Cardiac septum (tissue), 1 donor: ENCODE data around the gene CYP4A22. TPM values are rescaled to one million over a fixed set of nuclear protein-coding genes. Genes with fewer than 3 reads are reported as not detected.

Experiments used
- DNase-seq: peaks from one replicate; pipeline ENCODE4 v3.0.0-alpha.2; 2020; ENCODE audit warnings: low spot score
- intact Hi-C: fragments of 100-400 bp; cut with DNase I; formaldehyde crosslinking; loops from one replicate; pipeline ENCODE4 v1.14.0; 2022
- total RNA-seq: library from RNA; stranded (reverse); fragmentation: NEBNext Ultra II Directional; extraction: Animal tissue kit (Norgen Biotek cat#: 25700); gene quantifications from one replicate; pipeline ENCODE4 v1.2.1, GENCODE V29; 2021
- donor health status: DM: no; HTN: no; CAD: no.

The CYP4A22 gene
- total RNA-seq, 1 donor from 2014 or later: not detected

- intact Hi-C loops: no loop called here
- no peak for DNase-seq
Observed at GRCh38 chr1:47181955-47182675, 44.9 kb downstream of the CYP4A22 start.

DNA sequence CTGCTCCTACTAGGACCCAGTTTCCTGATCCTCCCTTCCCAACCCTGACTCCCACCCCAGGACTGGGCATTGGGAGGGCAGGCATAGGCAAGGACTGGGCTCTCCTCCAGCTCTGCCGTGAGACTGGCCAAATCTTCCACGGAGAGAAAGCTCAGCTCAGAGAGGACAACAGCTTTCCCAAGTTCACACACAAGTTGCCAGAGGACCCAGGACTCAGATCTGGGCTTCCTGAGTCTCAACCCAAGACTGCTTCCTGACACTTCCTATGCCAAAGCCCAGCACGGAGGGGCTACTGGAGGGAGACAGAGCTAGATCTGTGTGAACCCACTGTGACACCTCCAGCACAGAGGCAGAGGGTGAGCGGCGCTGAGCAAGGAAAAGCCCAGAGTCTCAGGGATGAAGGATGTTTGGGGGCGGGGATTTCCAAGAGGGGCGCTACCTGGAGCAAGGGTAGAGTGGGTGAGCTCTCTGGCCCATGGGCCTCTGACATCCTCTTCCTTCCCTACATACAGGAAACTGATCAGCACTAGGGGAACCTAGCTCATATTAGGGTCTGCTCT, 45.5 kb downstream of the CYP4A22 start:
- intact Hi-C loops: no loop called here

GRCh38 chr1:47183308-47184089, 46.3 kb downstream of the CYP4A22 start:
- no peak for DNase-seq
- intact Hi-C loops: no loop called here

More for the DNA sequence above, 45.5 kb downstream of the CYP4A22 start:
- DNase-seq: no peak

GRCh38 chr1:47184090-47184821, 47.0 kb downstream of the CYP4A22 start:
- DNase-seq: no peak
- intact Hi-C loops: no loop called here

- DNase-seq: no peak
- intact Hi-C loops: no loop called here
Observed at GRCh38 chr1:47184822-47185677, 47.8 kb downstream of the CYP4A22 start.

GRCh38 chr1:47186267-47187185, 49.3 kb downstream of the CYP4A22 start:
- intact Hi-C loops: no loop called here
- no peak for DNase-seq

- intact Hi-C loops: no loop called here
Observed at GRCh38 chr1:47187231-47187925, 50.1 kb downstream of the CYP4A22 start.

DNA sequence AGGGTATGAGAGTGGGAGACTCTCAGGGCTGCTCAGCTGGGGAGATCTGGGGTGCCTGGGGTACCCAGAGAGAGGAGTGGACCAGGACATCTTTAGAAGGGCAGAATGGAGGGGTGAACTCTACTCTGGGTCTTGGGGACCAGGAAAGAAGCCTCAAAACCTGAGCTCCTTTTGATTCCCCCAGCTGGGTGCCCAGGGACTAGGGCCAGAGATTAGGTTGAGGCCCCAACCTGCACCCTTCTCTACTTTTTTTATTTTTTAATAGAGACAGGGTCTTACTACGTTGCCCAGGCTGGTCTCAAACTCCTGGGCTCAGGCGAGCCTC, 50.6 kb downstream of the CYP4A22 start:
- intact Hi-C loops: no loop called here
- no peak for DNase-seq

More at GRCh38 chr1:47187231-47187925, 50.1 kb downstream of the CYP4A22 start:
- DNase-seq: no peak

GRCh38 chr1:47188791-47189785, 51.8 kb downstream of the CYP4A22 start:
- intact Hi-C loops: no loop called here
- DNase-seq: peak; percentile 66

DNA sequence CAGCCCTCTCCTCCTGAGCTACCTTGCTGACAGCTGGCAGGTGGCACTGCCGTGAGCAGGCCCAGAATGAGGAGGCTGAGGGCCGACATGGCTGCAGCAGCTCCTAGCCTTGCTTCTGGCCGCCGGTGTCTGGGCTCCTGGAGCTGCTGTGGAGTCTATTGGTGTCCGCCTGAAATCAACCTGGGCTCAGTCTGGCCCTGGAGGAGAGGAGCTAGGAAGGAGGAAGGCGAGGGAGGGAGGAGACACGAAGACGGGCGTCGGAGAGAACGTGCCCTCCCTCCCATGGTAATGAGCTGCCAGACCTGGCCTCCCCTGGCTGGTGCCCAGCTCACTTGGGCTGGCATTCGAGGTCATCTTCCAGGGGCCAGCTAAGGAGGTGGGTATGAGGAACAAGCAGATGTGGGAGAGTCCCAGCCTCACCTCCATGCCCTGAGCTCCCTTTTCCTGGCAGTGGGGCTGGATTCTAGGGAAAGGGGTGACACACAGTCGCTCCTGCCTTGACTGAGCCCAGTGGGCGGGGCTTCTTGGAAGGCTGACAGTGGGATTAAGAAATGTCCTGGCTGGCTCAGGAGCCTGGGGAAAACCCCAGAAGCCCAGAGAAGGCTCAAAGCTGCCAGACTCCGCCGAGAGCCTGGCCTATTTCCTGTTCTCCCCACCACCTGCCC, 52.7 kb downstream of the CYP4A22 start, which contains the start of gene PDZK1IP1:
Gene PDZK1IP1 (minus strand): TSS at position 193 of the 665 bp plus-strand sequence. CDS start 104 bp downstream, at position 89.
- intact Hi-C loops: loop anchor here (5.0 kb wide), 1 partner anchor 522 kb away; no protein-coding TSS in a partner anchor

GRCh38 chr1:47190509-47190855, 53.2 kb downstream of the CYP4A22 start:
- intact Hi-C loops: loop anchor here (5.0 kb wide), 1 partner anchor 522 kb away; no protein-coding TSS in a partner anchor
- DNase-seq: no peak

More for the DNA sequence above, 52.7 kb downstream of the CYP4A22 start, which contains the start of gene PDZK1IP1:
- DNase-seq: peak; percentile 75

- DNase-seq: no peak
- intact Hi-C loops: loop anchor here (5.0 kb wide), 1 partner anchor 521 kb away; no protein-coding TSS in a partner anchor
Observed at GRCh38 chr1:47190857-47191256, 53.6 kb downstream of the CYP4A22 start.

GRCh38 chr1:47191940-47192457, 54.8 kb downstream of the CYP4A22 start:
- intact Hi-C loops: loop anchor here (2.0 to 5.0 kb wide), 2 partner anchors 71 to 520 kb away; no protein-coding TSS in a partner anchor
- DNase-seq: peak; percentile 27

- peak; percentile 86 for DNase-seq
- intact Hi-C loops: loop anchor here (2.0 to 5.0 kb wide), 2 partner anchors 70 to 520 kb away; no protein-coding TSS in a partner anchor
Observed at GRCh38 chr1:47192458-47193384, 55.5 kb downstream of the CYP4A22 start.
